ENCODE results near the gene F7. TPM values are rescaled to one million over a fixed set of nuclear protein-coding genes. Genes with fewer than 3 reads are reported as not detected.

Gene F7
- total RNA-seq, 1 experiment from 2014 or later: not detected

DNA sequence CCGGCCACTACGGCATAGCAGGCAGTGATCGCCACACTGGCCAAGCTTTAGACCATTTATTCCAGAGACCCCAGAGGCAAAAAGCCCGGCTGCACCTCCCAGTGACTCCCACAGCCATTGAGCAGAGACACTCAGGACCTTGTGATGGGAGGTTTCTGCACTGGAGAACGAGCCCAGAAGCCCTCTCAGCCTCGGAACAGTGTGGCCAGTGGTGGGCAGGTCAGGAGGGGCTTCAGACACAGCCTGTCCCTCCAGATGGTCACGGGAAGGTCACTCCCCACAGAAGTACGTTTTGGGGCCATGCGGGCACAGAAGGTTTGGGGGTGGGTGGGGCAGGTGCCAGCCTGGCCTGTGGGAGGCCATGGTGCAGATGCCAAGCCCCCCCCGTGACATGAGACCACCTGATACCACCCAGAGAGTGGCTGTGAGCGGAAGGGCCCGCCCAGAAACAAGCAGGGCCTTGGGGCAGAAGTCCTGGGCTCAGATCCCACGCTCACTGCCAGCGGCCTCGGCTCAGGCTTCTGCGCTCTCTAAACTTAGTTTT is 16.4 kb downstream of the F7 start:
- Histone ChIP-seq H3K27me3 (ENCODE audit: low read length) (no peaks in the 10 kb centered on the region), H3K9ac (ENCODE audit: low read length) (no peak overlapping the region), H2AFZ (ENCODE audit: low read length) (no peak overlapping the region), H3K36me3 (ENCODE audit: low read depth, low read length) (no peaks in the 10 kb centered on the region), H3F3A (ENCODE audit: low read length, unreplicated experiment) (no peaks in the 10 kb centered on the region), H3K9me2 (replicated peaks; ENCODE audit: low read length) (no peaks in the 10 kb centered on the region), H4K20me1 (ENCODE audit: low read length) (no peaks in the 10 kb centered on the region), H3K79me2 (ENCODE audit: low read length) (no peaks in the 10 kb centered on the region), H3K4me1 (ENCODE audit: insufficient read depth, low read length) (no peaks in the 10 kb centered on the region), H3K4me3 (ENCODE audit: low read length) (no peak overlapping the region), H3K9me3 (ENCODE audit: low read length) (no peaks in the 10 kb centered on the region), H3K27ac (ENCODE audit: low read length) (no peak overlapping the region), H3K4me2 (ENCODE audit: low read length) (no peak overlapping the region)
- CTCF ChIA-PET: no interaction called here
- DNase-seq (no peak), ATAC-seq (no peak)
- POLR2A ChIA-PET (ENCODE audit: unreplicated experiment): no interaction called here
- intact Hi-C loops (cut with micrococcal nuclease): no loop called here
- no TSS peak for BruUV-seq (replicated peaks)
- TF ChIP-seq, protein P1, sequence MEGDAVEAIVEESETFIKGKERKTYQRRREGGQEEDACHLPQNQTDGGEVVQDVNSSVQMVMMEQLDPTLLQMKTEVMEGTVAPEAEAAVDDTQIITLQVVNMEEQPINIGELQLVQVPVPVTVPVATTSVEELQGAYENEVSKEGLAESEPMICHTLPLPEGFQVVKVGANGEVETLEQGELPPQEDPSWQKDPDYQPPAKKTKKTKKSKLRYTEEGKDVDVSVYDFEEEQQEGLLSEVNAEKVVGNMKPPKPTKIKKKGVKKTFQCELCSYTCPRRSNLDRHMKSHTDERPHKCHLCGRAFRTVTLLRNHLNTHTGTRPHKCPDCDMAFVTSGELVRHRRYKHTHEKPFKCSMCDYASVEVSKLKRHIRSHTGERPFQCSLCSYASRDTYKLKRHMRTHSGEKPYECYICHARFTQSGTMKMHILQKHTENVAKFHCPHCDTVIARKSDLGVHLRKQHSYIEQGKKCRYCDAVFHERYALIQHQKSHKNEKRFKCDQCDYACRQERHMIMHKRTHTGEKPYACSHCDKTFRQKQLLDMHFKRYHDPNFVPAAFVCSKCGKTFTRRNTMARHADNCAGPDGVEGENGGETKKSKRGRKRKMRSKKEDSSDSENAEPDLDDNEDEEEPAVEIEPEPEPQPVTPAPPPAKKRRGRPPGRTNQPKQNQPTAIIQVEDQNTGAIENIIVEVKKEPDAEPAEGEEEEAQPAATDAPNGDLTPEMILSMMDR (conservative IDR thresholded peaks at IDR 0.05; ENCODE audit: low read depth, low read length): no peak
- no peak for TF ChIP-seq EZH2phosphoT487 (IDR thresholded peaks at IDR 0.05; ENCODE audit: borderline replicate concordance, low read length)
- TF ChIP-seq EZH2 (IDR thresholded peaks at IDR 0.05; ENCODE audit: low read length, unreplicated experiment): no peak

DNA sequence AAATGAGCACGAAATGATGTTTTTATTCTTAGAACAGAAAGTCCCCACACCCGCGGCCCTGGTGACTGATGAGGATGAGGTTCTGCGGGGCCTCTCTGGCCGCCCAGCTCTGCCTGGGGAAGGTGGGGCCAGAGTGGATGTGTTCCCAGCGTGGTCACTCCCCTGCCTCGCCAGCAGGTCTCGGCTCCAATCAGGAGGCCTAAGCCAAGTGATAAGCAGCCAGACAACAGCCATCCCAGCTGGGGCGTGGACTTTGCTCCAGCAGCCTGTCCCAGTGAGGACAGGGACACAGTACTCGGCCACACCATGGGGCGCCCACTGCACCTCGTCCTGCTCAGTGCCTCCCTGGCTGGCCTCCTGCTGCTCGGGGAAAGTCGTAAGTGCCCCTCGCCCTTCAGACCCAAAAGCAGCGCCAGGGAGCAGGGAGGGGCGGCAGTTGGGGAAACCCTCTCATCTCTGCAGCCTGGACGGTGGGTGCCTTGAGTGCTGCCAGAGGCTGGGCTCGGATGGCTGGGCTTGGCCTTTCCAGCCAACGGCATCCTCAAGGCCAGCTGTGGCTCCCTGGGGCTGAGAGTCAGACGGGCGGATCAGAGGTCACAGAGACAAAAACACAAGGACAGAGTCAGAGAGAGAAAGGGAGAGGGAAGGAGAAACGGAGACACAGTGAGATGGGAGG is 17.1 kb downstream of the F7 start, which contains the start of gene F10:
TSS of gene F10 (plus strand) at position 250 of the 676 bp plus-strand sequence. CDS start at position 307, 57 bp downstream.
- Histone ChIP-seq H3K4me1 (ENCODE audit: insufficient read depth, low read length) (no peaks in the 10 kb centered on the region), H3K9me3 (ENCODE audit: low read length) (no peaks in the 10 kb centered on the region), H3K4me3 (ENCODE audit: low read length) (no peak within 1 kb of the TSS), H3K4me2 (ENCODE audit: low read length) (no peak within 1 kb of the TSS), H3K79me2 (ENCODE audit: low read length) (no peaks in the 10 kb centered on the region), H3K36me3 (ENCODE audit: low read depth, low read length) (no peaks in the 10 kb centered on the region), H3K9me2 (replicated peaks; ENCODE audit: low read length) (no peaks in the 10 kb centered on the region), H3K27me3 (ENCODE audit: low read length) (no peaks in the 10 kb centered on the region), H3K9ac (ENCODE audit: low read length) (no peak within 1 kb of the TSS), H4K20me1 (ENCODE audit: low read length) (no peaks in the 10 kb centered on the region), H3F3A (ENCODE audit: low read length, unreplicated experiment) (no peaks in the 10 kb centered on the region), H2AFZ (ENCODE audit: low read length) (no peak within 1 kb of the TSS), H3K27ac (ENCODE audit: low read length) (no peak within 1 kb of the TSS)
- ChIA-PET POLR2A (ENCODE audit: unreplicated experiment) (no interaction called here), CTCF (no interaction called here)
- intact Hi-C loops (cut with micrococcal nuclease): no loop called here
- no TSS peak for BruUV-seq (replicated peaks)
- TF ChIP-seq EZH2phosphoT487 (IDR thresholded peaks at IDR 0.05; ENCODE audit: borderline replicate concordance, low read length) (no peak), EZH2 (IDR thresholded peaks at IDR 0.05; ENCODE audit: low read length, unreplicated experiment) (no peak)
- TF ChIP-seq, protein P1 (conservative IDR thresholded peaks at IDR 0.05; ENCODE audit: low read depth, low read length): no peak
- DNase-seq (no peak), ATAC-seq (no peak)

All from PC-3 (cell line).